CD8-positive, alpha-beta memory T cell (primary cell): ENCODE measurements around the gene EYA3. TPM values are rescaled to one million over a fixed set of nuclear protein-coding genes. Genes with fewer than 3 reads are reported as not detected.
A peak's percentile ranks its signal among the peaks of the same experiment; 100 is the strongest.

ENCODE experiments used
- CTCF ChIA-PET: fragments of 350-600 bp; sonication (Branson Sonifier 250); formaldehyde crosslinking; loops from one replicate; lab custom pipeline; 2021; ENCODE audit warnings: antibody characterized with exemption; lab: Charles Lee
- POLR2A ChIA-PET: fragments of 350-600 bp; sonication (Branson Sonifier 250); formaldehyde crosslinking; loops from one replicate; lab custom pipeline; 2021; ENCODE audit warnings: antibody characterized with exemption; lab: Charles Lee
- DNase-seq, 5 donors: peaks; one replicate each; pipeline versions ENCODE4 v3.0.0 to v3.0.0-alpha.2; 2020 to 2022; ENCODE audit warnings: mixed read lengths in 1 of 5
- H3K27ac ChIP-seq: one replicate; pipeline ENCODE4 v1.7.0; 2013; ENCODE audit warnings: low read depth, mild to moderate bottlenecking, low read length, moderate library complexity
- H3K27me3 ChIP-seq: 2 replicates; pipeline ENCODE4 v1.7.0; 2013; ENCODE audit warnings: low read length, mild to moderate bottlenecking; ENCODE audit not compliant: insufficient read depth, poor library complexity, severe bottlenecking
- H3K36me3 ChIP-seq: 2 replicates; pipeline ENCODE4 v1.7.0; 2013; ENCODE audit warnings: mild to moderate bottlenecking, low read length, moderate library complexity; ENCODE audit not compliant: insufficient read depth
- H3K4me1 ChIP-seq: 2 replicates; pipeline ENCODE4 v1.7.0; 2013; ENCODE audit warnings: mild to moderate bottlenecking, low read length, moderate library complexity; ENCODE audit not compliant: insufficient read depth
- H3K4me3 ChIP-seq: 2 replicates; pipeline ENCODE4 v1.7.0; 2013; ENCODE audit warnings: mild to moderate bottlenecking, low read length
- H3K9me3 ChIP-seq: 2 replicates; pipeline ENCODE4 v1.7.0; 2013; ENCODE audit warnings: mild to moderate bottlenecking, low read length
- H3K27ac Mint-ChIP-seq, 8 donors: one replicate each; pipeline ENCODE4 v1.8.0; 2020 to 2021; ENCODE audit warnings: mixed read lengths in 8 of 8, mild to moderate bottlenecking in 6 of 8, inconsistent platforms in 3 of 8, moderate library complexity in 3 of 8
- H3K27me3 Mint-ChIP-seq, 2 donors: one replicate each; pipeline ENCODE4 v1.8.0; 2020 to 2021; ENCODE audit warnings: mixed read lengths in 2 of 2, mild to moderate bottlenecking in 1 of 2, moderate library complexity in 1 of 2
- H3K36me3 Mint-ChIP-seq, 3 donors: one replicate each; pipeline ENCODE4 v1.8.0; 2020 to 2021; ENCODE audit warnings: mixed read lengths in 3 of 3, inconsistent platforms in 1 of 3, mild to moderate bottlenecking in 1 of 3
- H3K4me1 Mint-ChIP-seq, 3 donors: one replicate each; pipeline ENCODE4 v1.8.0; 2020 to 2021; ENCODE audit warnings: mixed read lengths in 3 of 3, inconsistent platforms in 1 of 3, mild to moderate bottlenecking in 1 of 3
- H3K4me3 Mint-ChIP-seq, 7 donors: one replicate each; pipeline ENCODE4 v1.8.0; 2020 to 2021; ENCODE audit warnings: mixed read lengths in 7 of 7, mild to moderate bottlenecking in 6 of 7, moderate library complexity in 4 of 7, inconsistent platforms in 2 of 7
- H3K9me3 Mint-ChIP-seq, 5 donors: one replicate each; pipeline ENCODE4 v1.8.0; 2020 to 2022; ENCODE audit warnings: mixed read lengths in 5 of 5, mild to moderate bottlenecking in 3 of 5, moderate library complexity in 2 of 5, inconsistent platforms in 1 of 5
- polyA plus RNA-seq: library from polyadenylated mRNA; unstranded; fragments of 300-500 nt; fragmentation: Illumina TruSeq; gene quantifications from one replicate; pipeline ENCODE4 v1.2.3, GENCODE V29; 2021
- total RNA-seq, 2 experiments: library from RNA; stranded (reverse); gene quantifications; one replicate each; pipeline ENCODE4 v1.2.3, GENCODE V29; 2021

The EYA3 gene
- total and polyA plus RNA-seq, 3 experiments from 2014 or later, result 6.0 to 34.6 (median 31.5) TPM

- no peak for DNase-seq
- no peaks in the 10 kb centered on the region for H3K9me3 ChIP-seq
- H3K27ac ChIP-seq, result no peak overlapping the region
- POLR2A ChIA-PET, result no interaction called here
- no peaks in the 10 kb centered on the region for H3K4me1 ChIP-seq
- no peak overlapping the region for H3K27ac Mint-ChIP-seq
- no peaks in the 10 kb centered on the region for H3K27me3 ChIP-seq
- no peak overlapping the region for H3K4me3 Mint-ChIP-seq
- peaks cover 0 to 3% (median 0%) of the 10 kb centered on the region in 5 donors for H3K9me3 Mint-ChIP-seq
- no peaks in the 10 kb centered on the region for H3K36me3 ChIP-seq
- peaks cover 0 to 5% (median 0%) of the 10 kb centered on the region in 3 donors for H3K36me3 Mint-ChIP-seq
- no peak overlapping the region for H3K4me3 ChIP-seq
- H3K4me1 Mint-ChIP-seq, result no peaks in the 10 kb centered on the region
- CTCF ChIA-PET, result no interaction called here
- H3K27me3 Mint-ChIP-seq, result peaks cover 7 to 16% of the 10 kb centered on the region in 2 donors
Observed at GRCh38 chr1:28130901-28131300, 42.5 kb upstream of the EYA3 start.

- Mint-ChIP-seq H3K4me3 (no peak overlapping the region), H3K27me3 (peaks cover 7 to 24% of the 10 kb centered on the region in 2 donors), H3K36me3 (peaks cover 0 to 5% (median 0%) of the 10 kb centered on the region in 3 donors), H3K27ac (no peak overlapping the region), H3K4me1 (no peaks in the 10 kb centered on the region), H3K9me3 (peaks cover 0 to 3% (median 0%) of the 10 kb centered on the region in 5 donors)
- CTCF ChIA-PET, result no interaction called here
- Histone ChIP-seq H3K27ac (no peak overlapping the region), H3K4me1 (no peaks in the 10 kb centered on the region), H3K4me3 (no peak overlapping the region), H3K36me3 (no peaks in the 10 kb centered on the region), H3K9me3 (no peaks in the 10 kb centered on the region), H3K27me3 (peaks cover 3% of the 10 kb centered on the region)
- DNase-seq, result no peak
- POLR2A ChIA-PET, result no interaction called here
Observed at GRCh38 chr1:28129150-28129549, 40.7 kb upstream of the EYA3 start.

- Histone ChIP-seq H3K36me3 (no peaks in the 10 kb centered on the region), H3K27ac (no peak overlapping the region), H3K27me3 (peaks cover 3% of the 10 kb centered on the region), H3K4me1 (no peaks in the 10 kb centered on the region), H3K4me3 (no peak overlapping the region), H3K9me3 (no peaks in the 10 kb centered on the region)
- H3K4me3 Mint-ChIP-seq, result no peak overlapping the region
- peak overlapping the region in 1 of 8 donors; percentile 32 for H3K27ac Mint-ChIP-seq
- H3K9me3 Mint-ChIP-seq, result no peaks in the 10 kb centered on the region
- no peaks in the 10 kb centered on the region for H3K36me3 Mint-ChIP-seq
- H3K4me1 Mint-ChIP-seq, result no peaks in the 10 kb centered on the region
- ChIA-PET CTCF (no interaction called here), POLR2A (no interaction called here)
- DNase-seq, result no peak
- peaks cover 7 to 30% of the 10 kb centered on the region in 2 donors for H3K27me3 Mint-ChIP-seq
Observed at GRCh38 chr1:28127617-28128257, 39.3 kb upstream of the EYA3 start.

GRCh38 chr1:28126783-28127490 is 38.5 kb upstream of the EYA3 start:
- Histone ChIP-seq H3K27ac (no peak overlapping the region), H3K36me3 (no peaks in the 10 kb centered on the region), H3K9me3 (no peaks in the 10 kb centered on the region), H3K4me3 (no peak overlapping the region), H3K27me3 (peaks cover 3% of the 10 kb centered on the region), H3K4me1 (no peaks in the 10 kb centered on the region)
- H3K36me3 Mint-ChIP-seq, result no peaks in the 10 kb centered on the region
- H3K9me3 Mint-ChIP-seq, result no peaks in the 10 kb centered on the region
- no peak overlapping the region for H3K4me3 Mint-ChIP-seq
- ChIA-PET CTCF (no interaction called here), POLR2A (no interaction called here)
- H3K4me1 Mint-ChIP-seq, result no peaks in the 10 kb centered on the region
- H3K27me3 Mint-ChIP-seq, result peaks cover 8 to 30% of the 10 kb centered on the region in 2 donors
- no peak for DNase-seq
- H3K27ac Mint-ChIP-seq, result no peak overlapping the region

- CTCF ChIA-PET, result no interaction called here
Observed at GRCh38 chr1:28126212-28126611, 37.8 kb upstream of the EYA3 start.

GRCh38 chr1:28123461-28123961 is 35.1 kb upstream of the EYA3 start:
- Mint-ChIP-seq H3K27me3 (peaks cover 9 to 30% of the 10 kb centered on the region in 2 donors), H3K9me3 (no peaks in the 10 kb centered on the region), H3K4me3 (no peak overlapping the region), H3K4me1 (no peaks in the 10 kb centered on the region), H3K36me3 (no peaks in the 10 kb centered on the region), H3K27ac (no peak overlapping the region)
- no peak for DNase-seq
- Histone ChIP-seq H3K9me3 (no peaks in the 10 kb centered on the region), H3K27ac (no peak overlapping the region), H3K4me3 (no peak overlapping the region), H3K4me1 (no peaks in the 10 kb centered on the region), H3K36me3 (no peaks in the 10 kb centered on the region), H3K27me3 (peaks cover 3% of the 10 kb centered on the region)
- CTCF ChIA-PET, result no interaction called here
- POLR2A ChIA-PET, result interaction anchor here (0.6 kb wide), 1 partner anchor 21 kb away, joined by 3 read pairs; no protein-coding TSS in a partner anchor

More at GRCh38 chr1:28126212-28126611, 37.8 kb upstream of the EYA3 start:
- POLR2A ChIA-PET, result no interaction called here
- DNase-seq, result no peak
- H3K36me3 ChIP-seq, result no peaks in the 10 kb centered on the region
- no peaks in the 10 kb centered on the region for H3K4me1 ChIP-seq
- Mint-ChIP-seq H3K27me3 (peaks cover 8 to 30% of the 10 kb centered on the region in 2 donors), H3K4me1 (no peaks in the 10 kb centered on the region), H3K9me3 (no peaks in the 10 kb centered on the region), H3K27ac (no peak overlapping the region), H3K4me3 (peak overlapping the region in 1 of 7 donors; percentile 16), H3K36me3 (no peaks in the 10 kb centered on the region)
- no peak overlapping the region for H3K27ac ChIP-seq
- H3K4me3 ChIP-seq, result no peak overlapping the region
- H3K9me3 ChIP-seq, result no peaks in the 10 kb centered on the region
- peaks cover 3% of the 10 kb centered on the region for H3K27me3 ChIP-seq

GRCh38 chr1:28122183-28122582 is 33.8 kb upstream of the EYA3 start:
- H3K36me3 Mint-ChIP-seq, result no peaks in the 10 kb centered on the region
- no peak overlapping the region for H3K27ac Mint-ChIP-seq
- ChIA-PET CTCF (no interaction called here), POLR2A (no interaction called here)
- H3K9me3 Mint-ChIP-seq, result no peaks in the 10 kb centered on the region
- Histone ChIP-seq H3K36me3 (no peaks in the 10 kb centered on the region), H3K27ac (no peak overlapping the region), H3K4me3 (no peak overlapping the region), H3K4me1 (no peaks in the 10 kb centered on the region), H3K27me3 (peaks cover 3% of the 10 kb centered on the region), H3K9me3 (no peaks in the 10 kb centered on the region)
- no peaks in the 10 kb centered on the region for H3K4me1 Mint-ChIP-seq
- no peak overlapping the region for H3K4me3 Mint-ChIP-seq
- peaks cover 9 to 24% of the 10 kb centered on the region in 2 donors for H3K27me3 Mint-ChIP-seq
- DNase-seq, result no peak

GRCh38 chr1:28119556-28119955 is 31.1 kb upstream of the EYA3 start:
- H3K4me3 Mint-ChIP-seq, result no peak overlapping the region
- Histone ChIP-seq H3K4me1 (peaks cover 10% of the 10 kb centered on the region), H3K4me3 (no peak overlapping the region), H3K27me3 (no peaks in the 10 kb centered on the region), H3K9me3 (no peaks in the 10 kb centered on the region), H3K27ac (no peak overlapping the region), H3K36me3 (no peaks in the 10 kb centered on the region)
- H3K27ac Mint-ChIP-seq, result no peak overlapping the region
- no peaks in the 10 kb centered on the region for H3K9me3 Mint-ChIP-seq
- DNase-seq, result no peak
- POLR2A ChIA-PET, result no interaction called here
- H3K36me3 Mint-ChIP-seq, result no peaks in the 10 kb centered on the region
- peaks cover 6 to 10% (median 8%) of the 10 kb centered on the region in 3 donors for H3K4me1 Mint-ChIP-seq
- CTCF ChIA-PET, result interaction anchor here (0.6 to 1.5 kb wide), 2 partner anchors 12 to 273 kb away, joined by 4 read pairs; no protein-coding TSS in a partner anchor
- peaks cover 6 to 8% of the 10 kb centered on the region in 2 donors for H3K27me3 Mint-ChIP-seq
